ENCODE results near the gene POFUT2. TPM values are rescaled to one million over a fixed set of nuclear protein-coding genes. Genes with fewer than 3 reads are reported as not detected.

The POFUT2 gene
- total RNA-seq, 4 donors from 2014 or later, result 29.9 to 79.3 (median 33.3) TPM

GRCh38 chr21:45289134-45289533, 1.4 kb upstream of the POFUT2 start:
- H3K9me3 ChIP-seq, result no peaks in the 10 kb centered on the region
- peaks cover 28 to 42% (median 35%) of the 10 kb centered on the region in 4 donors for H3K4me1 ChIP-seq
- H3K4me3 ChIP-seq, result peak overlapping the region in 1 of 4 donors; percentile 75
- no peak for DNase-seq
- H3K27me3 ChIP-seq, result no peaks in the 10 kb centered on the region
- in situ Hi-C loops (cut with MboI; ENCODE audit: low pct_ligation_motif_present in 1 of 4, low pct_unique_long_range_greater_than_20kb in 1 of 4, low sequenced_read_pairs in 3 of 4) (loop anchor here in 2 of 4 donors (25.0 kb wide), 2 partner anchors 148 to 173 kb away; no protein-coding TSS in a partner anchor), intact Hi-C loops (cut with DNase I; ENCODE audit: low total_unique reads) (no loop called here)
- H3K27ac ChIP-seq, result peak overlapping the region in 2 of 4 donors; percentile 86 to 92
- peaks cover 0 to 15% (median 5%) of the 10 kb centered on the region in 4 donors for H3K36me3 ChIP-seq
- 84 to 89% methylated on average over 3 of the region's 3 CpGs for WGBS, 2 donors (ENCODE audit: low coverage in 1 of 2)
- TF ChIP-seq POLR2AphosphoS5 (IDR thresholded peaks at IDR 0.05), result no peak
- no peak for TF ChIP-seq POLR2A (IDR thresholded peaks at IDR 0.05)
- TF ChIP-seq EP300 (IDR thresholded peaks at IDR 0.05; ENCODE audit: low read depth), result no peak
- no peak for TF ChIP-seq CTCF (IDR thresholded peaks at IDR 0.05)

- peak; percentile 34 for DNase-seq
- H3K27me3 ChIP-seq, result no peaks in the 10 kb centered on the region
- in situ Hi-C loops (cut with MboI; ENCODE audit: low pct_ligation_motif_present in 1 of 4, low pct_unique_long_range_greater_than_20kb in 1 of 4, low sequenced_read_pairs in 3 of 4), result loop anchor here in 2 of 4 donors (25.0 kb wide), 2 partner anchors 149 to 174 kb away; no protein-coding TSS in a partner anchor
- peaks cover 21 to 35% (median 28%) of the 10 kb centered on the region in 4 donors for H3K4me1 ChIP-seq
- peaks cover 0 to 22% (median 5%) of the 10 kb centered on the region in 4 donors for H3K36me3 ChIP-seq
- peak overlapping the region; percentile 86 to 93 (median 90) for H3K27ac ChIP-seq
- WGBS, 2 donors (ENCODE audit: low coverage in 1 of 2), result 18% methylated on average over 20 of the region's 34 CpGs; no CpG with 5 or more reads in 1 of the 2 donors
- peak overlapping the region; percentile 75 to 92 (median 87) for H3K4me3 ChIP-seq
- no peaks in the 10 kb centered on the region for H3K9me3 ChIP-seq
- intact Hi-C loops (cut with DNase I; ENCODE audit: low total_unique reads), result no loop called here
- TF ChIP-seq CTCF (IDR thresholded peaks at IDR 0.05), result no peak
- no peak for TF ChIP-seq POLR2A (IDR thresholded peaks at IDR 0.05)
Observed at GRCh38 chr21:45288441-45288841, 746 bp upstream of the POFUT2 start.

- in situ Hi-C loops (cut with MboI; ENCODE audit: low pct_ligation_motif_present in 1 of 4, low pct_unique_long_range_greater_than_20kb in 1 of 4, low sequenced_read_pairs in 3 of 4), result loop anchor here in 2 of 4 donors (25.0 kb wide), 2 partner anchors 150 to 175 kb away; no protein-coding TSS in a partner anchor
- no peaks in the 10 kb centered on the region for H3K9me3 ChIP-seq
- peak overlapping the region in 3 of 4 donors; percentile 86 to 92 (median 87) for H3K27ac ChIP-seq
- TF ChIP-seq EP300 (IDR thresholded peaks at IDR 0.05; ENCODE audit: low read depth), result no peak
- TF ChIP-seq CTCF (IDR thresholded peaks at IDR 0.05), result no peak
- TF ChIP-seq POLR2AphosphoS5 (IDR thresholded peaks at IDR 0.05), result no peak
- TF ChIP-seq POLR2A (IDR thresholded peaks at IDR 0.05), result no peak
- DNase-seq, result peak; percentile 8
- H3K4me3 ChIP-seq, result peak overlapping the region; percentile 10 to 91 (median 79)
- H3K4me1 ChIP-seq, result peaks cover 7 to 19% (median 14%) of the 10 kb centered on the region in 4 donors
- intact Hi-C loops (cut with DNase I; ENCODE audit: low total_unique reads), result no loop called here
- H3K27me3 ChIP-seq, result no peaks in the 10 kb centered on the region
- peaks cover 0 to 35% (median 5%) of the 10 kb centered on the region in 4 donors for H3K36me3 ChIP-seq
- 50% methylated on average over 43 of the region's 54 CpGs; no CpG with 5 or more reads in 1 of the 2 donors for WGBS, 2 donors (ENCODE audit: low coverage in 1 of 2)
Observed at GRCh38 chr21:45286671-45287437, 841 bp downstream of the POFUT2 start.

GRCh38 chr21:45285266-45285931, 2.3 kb downstream of the POFUT2 start:
- DNase-seq, result peak; percentile 4
- Histone ChIP-seq H3K9me3 (no peaks in the 10 kb centered on the region), H3K27me3 (no peaks in the 10 kb centered on the region), H3K27ac (no peak overlapping the region), H3K4me3 (no peak overlapping the region), H3K36me3 (peaks cover 0 to 46% (median 5%) of the 10 kb centered on the region in 4 donors), H3K4me1 (peaks cover 7 to 18% (median 14%) of the 10 kb centered on the region in 4 donors)
- WGBS, 2 donors (ENCODE audit: low coverage in 1 of 2), result 90 to 93% methylated on average over 4 to 28 of the region's 28 CpGs
- in situ Hi-C loops (cut with MboI; ENCODE audit: low pct_ligation_motif_present in 1 of 4, low pct_unique_long_range_greater_than_20kb in 1 of 4, low sequenced_read_pairs in 3 of 4), result loop anchor here in 2 of 4 donors (25.0 kb wide), 2 partner anchors 152 to 177 kb away; no protein-coding TSS in a partner anchor
- no peak for TF ChIP-seq POLR2AphosphoS5 (IDR thresholded peaks at IDR 0.05)
- no peak for TF ChIP-seq CTCF (IDR thresholded peaks at IDR 0.05)
- no peak for TF ChIP-seq POLR2A (IDR thresholded peaks at IDR 0.05)
- no peak for TF ChIP-seq EP300 (IDR thresholded peaks at IDR 0.05; ENCODE audit: low read depth)
- intact Hi-C loops (cut with DNase I; ENCODE audit: low total_unique reads), result no loop called here
